C4-2B (cell line): ENCODE data around the gene PHLDA3.

Experiments
- CTCF ChIP-seq: fragments of 450-650 bp; conservative IDR thresholded peaks from 2 replicates; pipeline ENCODE4 v1.5.1; 2017; ENCODE audit warnings: mild to moderate bottlenecking
- ZFX ChIP-seq: fragments of 450-650 bp; IDR thresholded peaks from 2 replicates; pipeline ENCODE4 v1.6.1; 2017

DNA sequence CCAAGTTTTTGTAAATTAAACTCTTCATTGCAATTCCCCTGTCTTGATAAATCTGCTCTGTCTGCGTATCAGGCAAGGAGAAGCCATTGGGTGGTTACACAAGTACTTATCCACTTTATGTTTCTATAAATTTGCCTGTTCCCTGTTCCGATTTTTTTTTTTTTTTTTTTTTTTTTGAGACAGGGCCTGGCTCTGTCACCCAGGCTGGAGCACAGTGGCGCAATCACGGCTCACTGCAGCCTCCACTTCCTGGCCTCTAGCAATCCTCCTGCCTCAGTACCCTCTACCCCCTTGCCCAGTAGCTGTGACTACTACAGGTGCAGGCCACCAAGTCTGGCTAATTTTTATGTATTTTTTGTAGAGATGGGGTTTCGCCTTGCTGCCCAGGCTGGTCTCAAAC lies 49.1 kb upstream of the PHLDA3 start:
- TF ChIP-seq CTCF (no peak), ZFX (no peak)
